ENCODE data around the gene ZC3H15.
"Not testable (repeated sequence)": the region's sequence is repeated elsewhere in the genome, so short reads cannot be mapped to it uniquely, and the experiment has no call there.

Gene ZC3H15

DNA sequence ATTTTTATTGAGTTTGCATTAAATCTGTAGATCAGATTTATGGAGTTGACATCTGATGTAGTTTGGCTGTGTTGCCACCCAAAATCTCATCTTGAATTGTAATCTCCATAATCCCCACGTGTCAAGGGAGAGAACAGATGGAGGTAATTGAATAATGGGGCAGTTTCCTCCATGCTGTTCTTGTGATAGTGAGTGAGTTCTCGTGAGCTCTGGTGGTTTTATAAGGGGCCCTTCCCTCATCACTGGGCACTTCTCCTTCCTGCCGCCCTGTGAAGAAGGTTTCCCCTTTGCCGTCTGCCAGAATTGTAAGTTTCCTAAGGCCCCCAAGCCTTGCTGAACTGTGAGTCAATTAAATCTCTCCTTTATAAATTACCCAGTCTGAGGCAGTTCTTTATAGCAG lies 32.2 kb downstream of the ZC3H15 start:
- TF ChIP-seq POU2F2 (IDR thresholded peaks at IDR 0.05; ENCODE audit: low read depth, low read length) (no peak), POLR2AphosphoS5 (IDR thresholded peaks at IDR 0.05; ENCODE audit: low read depth, low read length) (no peak), PAX5 (IDR thresholded peaks at IDR 0.05; ENCODE audit: insufficient read depth, low read length, severe bottlenecking) (no peak), POLR2A (IDR thresholded peaks at IDR 0.05; ENCODE audit: low read depth, low read length) (no peak), TAF1 (IDR thresholded peaks at IDR 0.05; ENCODE audit: low read depth, low read length) (no peak), SPI1 (IDR thresholded peaks at IDR 0.05; ENCODE audit: low read depth, low read length) (no peak)
- FAIRE-seq: no peak

GRCh38 chr2:186518945-186519344 lies 32.9 kb downstream of the ZC3H15 start:
- no peak for TF ChIP-seq POU2F2 (IDR thresholded peaks at IDR 0.05; ENCODE audit: low read depth, low read length)
- no peak for TF ChIP-seq PAX5 (IDR thresholded peaks at IDR 0.05; ENCODE audit: insufficient read depth, low read length, severe bottlenecking)
- TF ChIP-seq TAF1 (IDR thresholded peaks at IDR 0.05; ENCODE audit: low read depth, low read length): no peak
- TF ChIP-seq POLR2A (IDR thresholded peaks at IDR 0.05; ENCODE audit: low read depth, low read length): no peak
- TF ChIP-seq POLR2AphosphoS5 (IDR thresholded peaks at IDR 0.05; ENCODE audit: low read depth, low read length): no peak
- no peak for TF ChIP-seq SPI1 (IDR thresholded peaks at IDR 0.05; ENCODE audit: low read depth, low read length)
- FAIRE-seq: no peak

More for the DNA sequence above, 32.2 kb downstream of the ZC3H15 start:
- no peak for DNase-seq (ENCODE audit: insufficient read length, low spot score)

GRCh38 chr2:186521570-186522153 lies 35.6 kb downstream of the ZC3H15 start:
- FAIRE-seq; DNase-seq (ENCODE audit: insufficient read length, low spot score): not testable (repeated sequence)

More at GRCh38 chr2:186518945-186519344, 32.9 kb downstream of the ZC3H15 start:
- no peak for DNase-seq (ENCODE audit: insufficient read length, low spot score)

- no peak for DNase-seq (ENCODE audit: insufficient read length, low spot score)
- no peak for FAIRE-seq
- TF ChIP-seq POLR2AphosphoS5 (IDR thresholded peaks at IDR 0.05; ENCODE audit: low read depth, low read length): no peak
- TF ChIP-seq TAF1 (IDR thresholded peaks at IDR 0.05; ENCODE audit: low read depth, low read length): no peak
- no peak for TF ChIP-seq POLR2A (IDR thresholded peaks at IDR 0.05; ENCODE audit: low read depth, low read length)
- no peak for TF ChIP-seq PAX5 (IDR thresholded peaks at IDR 0.05; ENCODE audit: insufficient read depth, low read length, severe bottlenecking)
- TF ChIP-seq POU2F2 (IDR thresholded peaks at IDR 0.05; ENCODE audit: low read depth, low read length): no peak
These were observed 36.4 kb downstream of the ZC3H15 start for GRCh38 chr2:186522450-186522849.

GRCh38 chr2:186523791-186524190 lies 37.7 kb downstream of the ZC3H15 start:
- TF ChIP-seq POU2F2 (IDR thresholded peaks at IDR 0.05; ENCODE audit: low read depth, low read length) (no peak), POLR2A (IDR thresholded peaks at IDR 0.05; ENCODE audit: low read depth, low read length) (no peak), SPI1 (IDR thresholded peaks at IDR 0.05; ENCODE audit: low read depth, low read length) (no peak), TAF1 (IDR thresholded peaks at IDR 0.05; ENCODE audit: low read depth, low read length) (no peak), POLR2AphosphoS5 (IDR thresholded peaks at IDR 0.05; ENCODE audit: low read depth, low read length) (no peak), PAX5 (IDR thresholded peaks at IDR 0.05; ENCODE audit: insufficient read depth, low read length, severe bottlenecking) (no peak)
- no peak for FAIRE-seq
- DNase-seq (ENCODE audit: insufficient read length, low spot score): no peak

- DNase-seq (ENCODE audit: insufficient read length, low spot score) (no peak), FAIRE-seq (peak; percentile 20)
- no peak for TF ChIP-seq POLR2A (IDR thresholded peaks at IDR 0.05; ENCODE audit: low read depth, low read length)
- TF ChIP-seq POLR2AphosphoS5 (IDR thresholded peaks at IDR 0.05; ENCODE audit: low read depth, low read length): no peak
- TF ChIP-seq PAX5 (IDR thresholded peaks at IDR 0.05; ENCODE audit: insufficient read depth, low read length, severe bottlenecking): no peak
- no peak for TF ChIP-seq POU2F2 (IDR thresholded peaks at IDR 0.05; ENCODE audit: low read depth, low read length)
- no peak for TF ChIP-seq SPI1 (IDR thresholded peaks at IDR 0.05; ENCODE audit: low read depth, low read length)
- no peak for TF ChIP-seq TAF1 (IDR thresholded peaks at IDR 0.05; ENCODE audit: low read depth, low read length)
These were observed 40.2 kb downstream of the ZC3H15 start for GRCh38 chr2:186526281-186526680.

- FAIRE-seq: no peak
- TF ChIP-seq SPI1 (IDR thresholded peaks at IDR 0.05; ENCODE audit: low read depth, low read length) (no peak), POLR2A (IDR thresholded peaks at IDR 0.05; ENCODE audit: low read depth, low read length) (no peak), POU2F2 (IDR thresholded peaks at IDR 0.05; ENCODE audit: low read depth, low read length) (no peak), POLR2AphosphoS5 (IDR thresholded peaks at IDR 0.05; ENCODE audit: low read depth, low read length) (no peak), PAX5 (IDR thresholded peaks at IDR 0.05; ENCODE audit: insufficient read depth, low read length, severe bottlenecking) (no peak), TAF1 (IDR thresholded peaks at IDR 0.05; ENCODE audit: low read depth, low read length) (no peak)
These were observed 44.3 kb downstream of the ZC3H15 start for GRCh38 chr2:186530314-186530713.

DNA sequence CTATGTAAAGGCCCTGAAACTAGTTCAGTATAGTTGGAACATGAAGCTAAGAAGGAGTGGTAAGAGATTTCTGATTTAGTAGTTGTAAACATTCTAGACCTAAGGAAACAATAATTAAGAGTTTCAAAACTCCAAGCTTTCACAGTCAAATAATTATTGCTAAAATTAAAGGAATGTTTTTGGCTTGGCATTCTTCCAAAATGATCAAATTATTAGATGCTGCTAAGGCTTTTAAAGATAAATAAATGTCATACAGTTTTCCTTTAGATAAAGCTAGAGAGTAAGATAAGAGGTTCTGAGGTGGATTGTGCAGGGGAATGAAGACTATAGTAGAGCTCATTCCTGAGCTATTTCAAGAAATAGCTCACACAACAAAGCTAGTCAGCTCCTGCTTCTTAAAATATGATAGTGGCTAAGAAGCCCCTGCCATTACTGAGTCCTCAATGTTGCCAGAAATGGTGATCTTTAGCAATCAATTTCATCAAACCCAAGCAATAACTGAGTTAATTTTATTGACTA lies 45.3 kb downstream of the ZC3H15 start:
- DNase-seq (ENCODE audit: insufficient read length, low spot score) (no peak), FAIRE-seq (no peak)
- TF ChIP-seq POU2F2 (IDR thresholded peaks at IDR 0.05; ENCODE audit: low read depth, low read length): no peak
- no peak for TF ChIP-seq TAF1 (IDR thresholded peaks at IDR 0.05; ENCODE audit: low read depth, low read length)

More at GRCh38 chr2:186530314-186530713, 44.3 kb downstream of the ZC3H15 start:
- no peak for DNase-seq (ENCODE audit: insufficient read length, low spot score)

DNA sequence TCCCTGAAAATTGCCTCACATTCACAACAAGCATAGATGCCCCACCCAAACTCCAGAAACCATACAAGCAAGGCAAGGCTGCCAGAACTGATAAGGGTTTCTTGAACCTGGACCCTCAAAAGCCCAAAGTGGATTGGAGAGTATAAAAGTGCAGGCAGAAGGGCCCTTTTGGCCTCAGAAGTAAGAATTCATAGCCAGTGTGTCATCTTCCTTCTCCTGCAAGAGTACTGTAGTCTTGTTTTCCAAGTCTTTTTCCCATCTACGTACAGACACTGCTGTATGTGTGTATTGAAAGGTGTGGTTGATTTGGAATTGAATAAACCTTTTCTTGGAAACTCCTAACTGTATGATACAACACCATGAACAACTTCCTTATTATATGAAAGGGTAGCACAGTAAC lies 46.8 kb downstream of the ZC3H15 start:
- FAIRE-seq: no peak
- no peak for DNase-seq (ENCODE audit: insufficient read length, low spot score)
- no peak for TF ChIP-seq POU2F2 (IDR thresholded peaks at IDR 0.05; ENCODE audit: low read depth, low read length)

DNA sequence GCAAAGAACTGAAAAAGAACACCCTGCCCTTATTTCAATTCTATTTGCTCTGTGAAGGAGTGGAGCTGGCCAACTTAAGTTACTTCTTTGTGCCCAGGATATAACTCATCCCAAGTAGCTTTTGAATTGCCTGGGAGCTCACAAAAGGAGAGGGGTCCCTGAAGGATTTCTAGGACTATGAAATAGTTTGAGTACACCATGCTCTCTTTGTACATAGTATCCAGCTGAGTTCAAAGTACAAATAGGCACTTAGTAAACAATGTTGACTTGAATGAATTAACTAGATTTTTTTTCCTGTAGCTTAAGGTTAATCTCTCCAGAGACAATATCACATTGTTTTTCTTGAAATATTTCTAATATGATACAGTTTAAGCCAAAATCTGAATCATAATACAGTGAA lies 47.7 kb downstream of the ZC3H15 start:
- FAIRE-seq (no peak), DNase-seq (ENCODE audit: insufficient read length, low spot score) (no peak)
- TF ChIP-seq POU2F2 (IDR thresholded peaks at IDR 0.05; ENCODE audit: low read depth, low read length) (no peak), PAX5 (IDR thresholded peaks at IDR 0.05; ENCODE audit: insufficient read depth, low read length, severe bottlenecking) (no peak), SPI1 (IDR thresholded peaks at IDR 0.05; ENCODE audit: low read depth, low read length) (no peak), TAF1 (IDR thresholded peaks at IDR 0.05; ENCODE audit: low read depth, low read length) (no peak), POLR2AphosphoS5 (IDR thresholded peaks at IDR 0.05; ENCODE audit: low read depth, low read length) (no peak), POLR2A (IDR thresholded peaks at IDR 0.05; ENCODE audit: low read depth, low read length) (no peak)

All from GM12891 (cell line).